Hypothalamus (tissue), 51 donors: ENCODE measurements around the gene IP6K3.

Experiments
- DNase-seq, 51 donors: peaks; one replicate each; lab custom pipeline; 2025; lab: John Stamatoyannopoulos, UW

IP6K3 gene

DNA sequence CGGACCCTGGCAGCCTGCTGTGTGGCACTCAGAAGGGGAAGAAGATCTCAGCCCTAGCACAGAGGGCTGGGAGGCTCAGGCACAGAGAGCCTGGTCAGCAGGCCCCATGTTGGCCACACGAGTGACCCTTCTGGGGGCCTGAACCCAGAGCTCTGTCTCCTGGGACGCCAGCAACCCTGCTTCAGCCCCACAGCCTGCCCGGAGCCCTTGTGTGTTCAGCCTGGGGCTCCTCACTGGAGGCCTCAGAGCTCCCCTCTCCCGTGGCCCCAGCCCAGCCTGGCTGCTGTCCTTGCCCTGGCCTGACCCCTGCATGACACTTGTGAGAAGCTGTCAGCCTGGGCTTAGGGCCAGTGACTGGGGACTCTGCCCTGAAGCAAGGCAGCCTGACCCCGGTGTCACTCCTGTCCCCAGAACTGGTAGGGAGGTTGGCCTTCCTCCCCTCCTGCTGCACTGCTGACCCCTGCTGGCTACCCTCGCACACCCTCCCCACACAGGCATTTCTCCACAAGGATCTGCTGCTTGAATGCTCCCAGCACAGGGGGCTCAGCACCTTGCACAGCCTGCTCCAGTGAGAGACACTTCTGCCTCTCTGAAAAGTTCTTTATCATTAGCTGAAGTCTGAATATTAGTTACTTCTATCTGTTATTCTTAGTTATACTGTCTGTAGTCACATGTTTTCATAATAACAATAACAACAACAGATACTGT is 15.4 kb upstream of the IP6K3 start:
- DNase-seq: peak in 43 of 51 donors; percentile 11 to 79 (median 46)

DNA sequence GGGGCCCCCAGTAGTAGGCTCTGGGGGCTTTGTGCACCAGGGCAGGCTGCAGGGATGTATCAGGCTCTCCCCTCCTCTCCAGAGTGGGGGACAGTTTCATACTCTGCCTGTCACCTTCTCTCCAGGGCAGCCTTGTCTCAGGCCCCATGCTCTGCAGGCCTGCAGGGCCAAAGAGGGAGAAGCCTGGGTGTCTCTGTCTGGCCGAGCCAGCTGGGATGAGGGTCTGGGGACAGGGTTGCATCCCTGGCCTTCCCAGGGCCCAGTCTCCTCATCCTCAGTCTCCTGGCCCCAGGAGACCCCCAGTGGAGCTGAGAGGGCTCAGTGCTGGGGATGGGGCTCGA is 14.8 kb upstream of the IP6K3 start:
- no peak for DNase-seq

GRCh38 chr6:33759887-33760629 is 13.4 kb upstream of the IP6K3 start:
- no peak for DNase-seq

DNA sequence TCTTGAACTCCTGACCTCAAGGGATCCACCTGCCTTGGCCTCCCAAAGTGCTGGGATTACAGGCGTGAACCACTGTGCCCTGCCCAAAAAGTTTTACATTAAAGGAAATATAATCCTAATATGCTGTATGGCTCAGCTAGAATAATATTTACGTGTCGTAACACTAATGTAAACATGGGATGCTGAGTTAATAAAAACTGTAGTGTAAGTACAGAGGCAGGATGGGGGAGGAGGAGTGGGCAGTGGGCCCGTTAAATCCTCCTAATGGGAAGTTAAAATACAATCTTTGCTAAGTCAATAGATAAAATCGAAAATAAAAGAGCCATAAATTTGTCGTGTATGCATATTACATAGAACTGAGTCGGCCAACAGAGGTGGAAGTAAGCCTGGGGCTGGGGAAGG is 12.1 kb upstream of the IP6K3 start:
- DNase-seq: no peak

DNA sequence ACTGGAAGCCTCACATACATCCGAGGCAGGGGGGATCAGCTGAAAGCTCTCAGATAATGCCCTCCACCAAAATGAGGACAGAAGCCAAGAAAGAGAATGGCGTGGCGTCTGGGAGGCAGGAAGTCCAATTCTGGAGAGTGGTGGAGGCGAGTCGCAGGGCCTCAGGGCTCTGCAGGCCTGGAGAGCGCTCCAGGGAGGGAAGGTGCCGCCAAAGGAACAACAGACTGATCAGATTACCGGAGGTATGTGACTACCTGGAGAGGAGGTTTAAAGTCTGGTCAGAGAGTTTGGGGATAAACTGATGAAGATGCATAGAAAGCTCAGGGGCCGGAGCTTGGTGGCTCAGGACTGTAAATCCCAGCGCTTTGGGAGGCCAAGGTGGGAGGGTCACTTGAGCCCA is 11.2 kb upstream of the IP6K3 start:
- DNase-seq: no peak

DNA sequence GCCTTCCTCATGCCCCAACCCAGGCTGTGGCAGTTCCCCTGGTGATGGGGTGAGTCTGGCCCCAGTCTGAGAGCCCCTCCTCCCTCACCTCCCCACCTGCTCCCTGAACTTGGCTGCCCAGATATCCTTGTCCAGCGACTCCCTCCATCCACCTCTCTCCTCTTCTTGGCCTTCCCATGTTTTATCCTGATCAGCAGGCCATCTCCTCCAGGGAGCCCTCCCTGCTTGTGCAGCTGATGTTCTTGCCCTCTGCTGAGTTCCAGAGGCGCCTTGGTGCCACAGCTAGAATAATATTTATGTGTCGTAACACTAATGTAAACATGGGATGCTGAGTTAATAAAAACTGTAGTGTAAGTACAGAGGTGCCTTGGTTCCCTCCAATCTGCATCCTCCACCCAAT is 10.4 kb upstream of the IP6K3 start:
- no peak for DNase-seq

GRCh38 chr6:33756211-33756954 is 9.7 kb upstream of the IP6K3 start:
- no peak for DNase-seq

- no peak for DNase-seq
These were observed 8.6 kb upstream of the IP6K3 start for GRCh38 chr6:33755070-33755869.

DNA sequence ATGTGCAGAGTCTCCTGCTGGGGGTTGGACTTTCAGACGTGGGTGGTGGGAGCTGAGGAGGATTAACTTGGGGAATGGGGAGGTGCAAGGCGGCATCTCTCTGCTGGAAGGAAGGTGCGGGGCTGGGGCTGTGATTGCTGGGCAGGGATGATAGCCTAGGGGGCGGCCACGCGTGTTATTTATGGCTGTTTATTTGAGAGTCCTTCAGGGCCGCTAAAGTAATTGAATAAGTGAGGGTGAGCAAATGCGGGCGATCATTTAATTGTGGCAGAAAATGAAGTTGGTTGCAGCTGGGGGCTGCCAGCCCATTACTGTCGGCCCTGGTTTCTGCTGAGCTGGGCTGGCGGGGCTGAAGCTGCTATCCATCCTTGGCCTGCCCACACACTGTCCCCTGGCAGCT is 7.5 kb upstream of the IP6K3 start:
- no peak for DNase-seq

- DNase-seq: no peak
These were observed 5.9 kb upstream of the IP6K3 start for GRCh38 chr6:33752646-33753015.

DNA sequence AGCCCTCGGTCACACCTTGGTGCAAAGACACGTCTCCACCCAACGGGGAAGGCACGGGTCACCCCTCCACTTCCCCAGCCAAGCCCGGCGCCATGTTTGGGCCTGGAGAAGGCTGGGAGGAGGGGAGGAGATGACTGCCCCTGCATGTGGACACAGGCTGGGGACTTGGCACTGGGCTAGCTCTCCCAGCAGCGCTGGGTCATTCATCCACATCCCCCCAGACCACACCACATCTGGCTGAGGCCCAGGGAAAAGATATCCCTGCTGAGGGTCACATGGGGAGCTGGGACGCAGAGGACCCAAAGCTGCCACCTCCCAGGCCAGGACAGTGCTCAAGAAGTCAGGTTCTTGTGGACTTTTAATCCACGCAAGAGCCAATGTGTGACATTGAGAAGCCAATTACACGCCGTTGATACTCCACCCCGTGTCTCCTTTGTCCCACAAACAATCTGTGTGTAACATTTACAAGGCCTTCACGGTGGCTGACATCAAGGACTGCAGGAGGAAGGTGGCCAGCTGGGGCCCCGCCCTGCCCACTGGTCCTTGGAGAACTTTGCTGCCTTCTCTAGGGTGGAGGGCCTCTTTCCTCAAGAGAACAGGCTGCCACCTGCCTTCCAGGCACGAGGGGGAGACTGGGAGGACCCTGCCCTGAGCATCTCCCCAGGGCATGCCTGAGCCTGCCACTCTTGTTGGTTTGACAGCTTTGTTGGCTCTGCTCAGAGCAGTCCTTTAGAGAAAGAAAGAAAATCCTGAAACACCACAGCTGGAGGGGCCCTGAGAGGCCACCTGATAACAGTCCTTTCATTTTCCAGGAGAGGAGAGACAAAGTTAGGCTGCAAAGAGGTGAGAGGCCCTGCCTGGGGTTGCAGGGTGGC is 5.3 kb upstream of the IP6K3 start:
- DNase-seq: no peak

- no peak for DNase-seq
These were observed 3.7 kb upstream of the IP6K3 start for GRCh38 chr6:33750244-33750991.

DNA sequence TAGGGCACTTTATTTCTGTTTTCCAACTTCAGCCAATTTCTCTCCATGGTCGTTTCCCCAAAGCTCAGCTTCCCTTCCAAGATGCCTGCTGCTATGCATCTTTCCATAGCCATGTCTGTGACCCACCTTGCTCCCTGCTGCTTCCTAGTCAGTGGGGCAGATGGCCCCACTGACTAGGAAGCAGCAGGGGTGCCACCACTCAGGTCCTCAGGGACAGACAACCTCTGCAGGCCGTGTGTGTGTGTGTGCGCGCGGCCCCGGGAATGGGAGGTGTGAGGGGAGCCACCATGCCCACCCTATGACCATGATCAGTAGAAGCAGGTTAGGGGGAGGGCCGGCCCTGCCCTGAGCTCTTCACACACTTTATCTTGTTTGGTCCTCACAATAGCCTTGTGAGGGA is 2.7 kb upstream of the IP6K3 start:
- no peak for DNase-seq

DNA sequence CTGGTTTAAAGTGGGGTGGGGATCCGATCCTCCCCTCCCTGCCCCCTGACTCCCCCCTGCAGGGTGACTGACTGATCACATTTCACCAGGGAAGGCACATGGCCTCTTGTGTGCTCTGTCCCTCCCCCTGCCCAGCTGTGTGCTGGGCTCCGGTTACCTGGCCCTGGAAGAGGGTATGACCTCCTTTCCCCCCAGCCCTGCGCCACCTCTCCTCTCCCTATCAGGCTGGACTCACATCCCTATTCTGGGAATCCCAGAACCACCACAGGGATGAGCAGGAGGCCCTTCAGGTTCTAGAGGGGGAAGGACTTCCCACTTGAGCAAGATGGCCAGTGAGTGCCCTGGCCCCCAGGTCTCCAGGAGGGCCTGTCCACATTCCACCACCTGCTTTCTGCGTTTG is 2.1 kb upstream of the IP6K3 start:
- DNase-seq: no peak

- DNase-seq: no peak
These were observed 1.1 kb upstream of the IP6K3 start for GRCh38 chr6:33747823-33748222.

DNA sequence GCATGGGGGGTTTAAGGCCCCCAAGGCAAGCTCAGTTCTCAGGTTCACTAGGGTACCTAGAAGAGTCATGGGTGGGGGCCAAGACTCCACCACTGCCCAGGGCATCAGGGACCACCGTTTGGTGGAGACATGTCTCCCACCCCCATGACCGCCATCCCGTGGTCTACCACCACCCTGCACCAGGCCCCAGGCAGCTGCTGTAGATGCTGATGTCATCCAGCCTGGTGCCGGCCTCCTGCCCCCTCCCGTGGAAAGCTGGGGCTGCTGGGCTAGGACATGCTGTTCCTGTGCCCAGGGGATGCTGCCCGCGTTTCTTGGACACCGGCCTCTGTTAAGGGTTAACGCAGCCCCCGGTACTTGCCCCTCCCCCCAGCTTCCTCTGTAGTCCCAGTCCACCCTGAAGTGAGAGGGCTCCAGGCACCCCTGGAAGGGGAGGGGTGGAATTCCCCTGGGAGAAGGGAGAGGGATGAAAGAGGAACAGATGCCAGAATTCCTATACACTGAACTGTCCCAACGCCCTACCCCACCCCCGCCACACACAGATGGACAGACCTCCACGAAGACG is 587 bp downstream of the IP6K3 start:
- peak in 49 of 51 donors; percentile 4 to 85 (median 65) for DNase-seq

- peak in 2 of 51 donors; percentile 26 to 52 for DNase-seq
These were observed 1.2 kb downstream of the IP6K3 start for GRCh38 chr6:33745548-33745947.

DNA sequence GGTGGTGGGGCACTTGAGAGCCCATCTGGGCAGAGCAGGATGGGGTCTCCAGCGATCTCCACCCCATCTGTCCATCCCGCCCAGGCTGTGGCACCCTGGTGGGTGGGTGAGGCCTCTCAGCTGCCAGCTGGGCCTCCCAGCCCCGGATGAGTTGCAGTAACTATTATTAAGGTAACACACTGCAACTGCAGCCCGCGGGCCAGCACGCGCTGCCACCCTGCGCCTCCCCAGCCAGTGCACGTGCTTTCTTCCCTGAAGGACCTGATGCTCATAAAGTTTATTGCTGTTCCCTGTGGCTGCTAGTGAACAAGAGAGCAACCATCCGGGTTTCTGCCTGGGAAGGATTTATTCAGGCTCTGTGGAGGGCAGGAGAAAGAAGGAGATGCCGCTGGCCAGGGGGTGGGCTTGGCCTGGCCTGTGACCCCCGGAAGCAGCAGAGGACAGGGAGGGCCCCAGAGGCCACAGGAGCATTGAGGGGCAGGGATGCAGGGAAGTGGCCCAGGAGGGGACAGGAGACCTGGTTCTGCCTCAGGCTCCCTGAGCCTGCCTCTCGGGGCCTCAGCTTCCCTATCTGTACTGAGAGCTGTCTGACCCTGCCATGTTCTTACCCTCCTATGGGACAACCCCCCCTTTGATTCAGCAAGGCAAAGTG is 1.7 kb downstream of the IP6K3 start:
- DNase-seq: peak in 1 of 51 donors; percentile 52
